ENCODE measurements around the gene IL6.
"Not testable (repeated sequence)": the region's sequence is repeated elsewhere in the genome, so short reads cannot be mapped to it uniquely, and the experiment has no call there.

IL6 gene

GRCh38 chr7:22704722-22705121, 22.3 kb upstream of the IL6 start:
- DNase-seq: not testable (repeated sequence)

- DNase-seq: not testable (repeated sequence)
Observed at GRCh38 chr7:22705874-22706273, 21.1 kb upstream of the IL6 start.

- DNase-seq: not testable (repeated sequence)
Observed at GRCh38 chr7:22707026-22707691, 19.8 kb upstream of the IL6 start.

GRCh38 chr7:22708214-22708613, 18.8 kb upstream of the IL6 start:
- DNase-seq: not testable (repeated sequence)

- not testable (repeated sequence) for DNase-seq
Observed at GRCh38 chr7:22708677-22709061, 18.3 kb upstream of the IL6 start.

GRCh38 chr7:22709062-22709829, 17.8 kb upstream of the IL6 start:
- DNase-seq: not testable (repeated sequence)

- DNase-seq: no peak
Observed at GRCh38 chr7:22709857-22710256, 17.1 kb upstream of the IL6 start.

GRCh38 chr7:22712999-22713398, 14.0 kb upstream of the IL6 start:
- no peak for DNase-seq

GRCh38 chr7:22713463-22713862, 13.5 kb upstream of the IL6 start:
- no peak for DNase-seq

- DNase-seq: no peak
Observed at GRCh38 chr7:22715969-22716368, 11.0 kb upstream of the IL6 start.

GRCh38 chr7:22717760-22718159, 9.2 kb upstream of the IL6 start:
- no peak for DNase-seq

GRCh38 chr7:22718200-22718711, 8.7 kb upstream of the IL6 start:
- DNase-seq: no peak

- no peak for DNase-seq
Observed at GRCh38 chr7:22718911-22719420, 8.0 kb upstream of the IL6 start.

GRCh38 chr7:22720791-22721786, 5.9 kb upstream of the IL6 start:
- DNase-seq: no peak

GRCh38 chr7:22722536-22723180, 4.3 kb upstream of the IL6 start:
- no peak for DNase-seq

- DNase-seq: no peak
Observed at GRCh38 chr7:22723181-22723601, 3.8 kb upstream of the IL6 start.

- no peak for DNase-seq
Observed at GRCh38 chr7:22723637-22724036, 3.4 kb upstream of the IL6 start.

GRCh38 chr7:22724861-22725260, 2.1 kb upstream of the IL6 start:
- no peak for DNase-seq

GRCh38 chr7:22725585-22725984, 1.4 kb upstream of the IL6 start:
- no peak for DNase-seq

GRCh38 chr7:22726345-22726906, 574 bp upstream of the IL6 start:
- DNase-seq: peak; percentile 22

- DNase-seq: no peak
Observed at GRCh38 chr7:22727714-22728035, 675 bp downstream of the IL6 start.

- no peak for DNase-seq
Observed at GRCh38 chr7:22728401-22729029, 1.5 kb downstream of the IL6 start.
